DMS53 (cell line): ENCODE data around the gene TLE2.
"Not testable (repeated sequence)": the region's sequence is repeated elsewhere in the genome, so short reads cannot be mapped to it uniquely, and the experiment has no call there.

Experiments used
- DNase-seq: peaks from one replicate; lab custom pipeline; 2025; lab: John Stamatoyannopoulos, UW

The TLE2 gene

GRCh38 chr19:2982983-2983350 is 46.1 kb downstream of the TLE2 start:
- no peak for DNase-seq

- no peak for DNase-seq
Observed at GRCh38 chr19:2982561-2982960, 46.5 kb downstream of the TLE2 start.

GRCh38 chr19:2981898-2982297 is 47.2 kb downstream of the TLE2 start:
- DNase-seq: no peak

GRCh38 chr19:2978772-2979171 is 50.3 kb downstream of the TLE2 start:
- DNase-seq: no peak

- DNase-seq: no peak
Observed at GRCh38 chr19:2978166-2978767, 50.8 kb downstream of the TLE2 start.

- no peak for DNase-seq
Observed at GRCh38 chr19:2977746-2978138, 51.3 kb downstream of the TLE2 start.

GRCh38 chr19:2977001-2977745 is 51.9 kb downstream of the TLE2 start, which contains the start of gene TLE6:
TLE6 (plus strand) TSS chr19:2977564; CDS start chr19:2978234, 670 bp downstream.
- DNase-seq: peak; percentile 96

- peak; percentile 28 for DNase-seq
Observed at GRCh38 chr19:2976609-2977000, 52.5 kb downstream of the TLE2 start.

- no peak for DNase-seq
Observed at GRCh38 chr19:2974342-2975041, 54.6 kb downstream of the TLE2 start.

GRCh38 chr19:2973229-2973628 is 55.9 kb downstream of the TLE2 start:
- no peak for DNase-seq

- DNase-seq: no peak
Observed at GRCh38 chr19:2970201-2970835, 58.8 kb downstream of the TLE2 start.

- DNase-seq: peak; percentile 89
Observed at GRCh38 chr19:2969104-2969504, 60.0 kb downstream of the TLE2 start.

- no peak for DNase-seq
Observed at GRCh38 chr19:2967972-2968371, 61.1 kb downstream of the TLE2 start.

GRCh38 chr19:2964874-2965273 is 64.2 kb downstream of the TLE2 start:
- DNase-seq: no peak

GRCh38 chr19:2963631-2964030 is 65.4 kb downstream of the TLE2 start:
- DNase-seq: not testable (repeated sequence)

GRCh38 chr19:2963122-2963521 is 66.0 kb downstream of the TLE2 start:
- DNase-seq: no peak

- DNase-seq: peak; percentile 73
Observed at GRCh38 chr19:2962018-2962670, 66.9 kb downstream of the TLE2 start.

- no peak for DNase-seq
Observed at GRCh38 chr19:2960120-2960519, 69.0 kb downstream of the TLE2 start.

- no peak for DNase-seq
Observed at GRCh38 chr19:2957160-2957559, 71.9 kb downstream of the TLE2 start.

- peak; percentile 65 for DNase-seq
Observed at GRCh38 chr19:2952953-2953481, 76.1 kb downstream of the TLE2 start.

GRCh38 chr19:2950286-2951124 is 78.6 kb downstream of the TLE2 start:
- peak; percentile 98 for DNase-seq
